Liver (tissue), 3 donors: Measurements from ENCODE around the gene PHLDB3.

Experiments
- ATF3 ChIP-seq: IDR thresholded peaks from 2 replicates; pipeline ENCODE4 v1.6.1; 2016; ENCODE audit warnings: antibody characterized with exemption
- CTCF ChIP-seq: fragments of 150-350 bp; IDR thresholded peaks from 2 replicates; pipeline ENCODE4 v1.5.1; 2017; ENCODE audit warnings: improper control_type of control experiment, low read depth, low read length; ENCODE audit not compliant: missing input control
- JUND ChIP-seq, 2 donors: IDR thresholded peaks; 2 replicates each; pipeline ENCODE4 v1.6.1; 2016; ENCODE audit warnings: antibody characterized with exemption in 2 of 2
- TAF1 ChIP-seq: conservative IDR thresholded peaks from 2 replicates; pipeline ENCODE4 v1.6.1; 2016; ENCODE audit warnings: antibody characterized with exemption, mild to moderate bottlenecking
- donor health status: healthy.
- donor health status: healthy.

- TF ChIP-seq ATF3, result no peak
- TF ChIP-seq CTCF, result no peak
- TF ChIP-seq JUND (IDR thresholded peaks at IDR 0.05), result no peak
- TF ChIP-seq TAF1, result no peak
Observed at GRCh38 chr19:43480574-43480973, 24.0 kb downstream of the PHLDB3 start.
